ENCODE results near the gene BACH2.

Gene BACH2

DNA sequence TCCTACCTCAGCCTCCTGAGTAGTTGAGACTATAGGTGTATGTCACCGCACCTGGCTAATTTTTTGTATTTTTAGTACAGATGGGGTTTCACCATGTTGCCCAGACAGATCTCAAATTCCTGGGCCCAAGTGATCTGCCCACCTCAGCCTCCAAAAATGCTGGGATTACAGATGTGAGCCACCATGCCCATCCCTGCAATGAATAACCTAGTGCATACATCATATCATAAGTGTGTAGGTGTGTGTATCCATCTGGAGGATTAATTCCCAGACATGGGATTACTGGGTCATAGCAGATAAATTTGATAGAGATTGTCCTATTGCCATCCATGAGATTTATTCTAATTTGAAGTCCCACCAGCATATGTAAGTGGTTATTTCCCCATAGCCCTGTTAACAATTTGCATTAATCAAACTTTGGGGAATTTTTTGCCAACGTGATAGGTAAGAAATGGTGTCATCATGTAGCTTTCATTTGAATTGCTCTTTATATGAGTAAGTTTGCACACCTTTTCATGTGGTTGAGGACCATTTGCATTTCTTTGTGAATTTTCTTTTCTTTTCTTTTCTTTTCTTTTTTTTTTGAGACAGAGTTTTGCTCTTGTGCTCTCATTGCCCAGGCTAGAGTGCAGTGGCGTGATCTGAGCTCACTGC, 29.9 kb upstream of the BACH2 start:
- no peak overlapping the region for H2AK5ac ChIP-seq (ENCODE audit: low read length, severe bottlenecking)
- H4K8ac ChIP-seq (ENCODE audit: low read length) = no peak overlapping the region
- H3K79me1 ChIP-seq (replicated peaks; ENCODE audit: low read length, poor library complexity, severe bottlenecking) = no peaks in the 10 kb centered on the region
- no peaks in the 10 kb centered on the region for H3K4me1 ChIP-seq (ENCODE audit: control insufficient read depth, insufficient read depth, low read depth, low read length)
- H3K4ac ChIP-seq (ENCODE audit: low read depth in 1 of 2, low read length in 2 of 2) = no peak overlapping the region
- no peaks in the 10 kb centered on the region for H3K36me3 ChIP-seq (ENCODE audit: control insufficient read depth in 1 of 2, insufficient read depth in 2 of 2, low read depth in 1 of 2, low read length in 2 of 2)
- no peak for DNase-seq
- WGBS = 87% methylated on average over 2 of the region's 3 CpGs
- H3K9me3 ChIP-seq (ENCODE audit: control insufficient read depth, low read length) = no peaks in the 10 kb centered on the region
- no peak overlapping the region for H2BK12ac ChIP-seq (ENCODE audit: low read length in 2 of 2)
- no peak overlapping the region for H3K9ac ChIP-seq (ENCODE audit: low read length)
- H2BK5ac ChIP-seq (ENCODE audit: low read depth, low read length, poor library complexity, severe bottlenecking) = no peak overlapping the region
- H3K23ac ChIP-seq (ENCODE audit: low read length in 2 of 2) = no peak overlapping the region
- no peaks in the 10 kb centered on the region for H3K27me3 ChIP-seq (ENCODE audit: control insufficient read depth in 1 of 2, insufficient read depth in 1 of 2, low read length in 2 of 2)
- H2AFZ ChIP-seq (ENCODE audit: low read depth, low read length) = no peak overlapping the region
- no peak overlapping the region for H2BK120ac ChIP-seq (ENCODE audit: low read depth, low read length)
- no peak overlapping the region for H3K4me3 ChIP-seq (ENCODE audit: insufficient read depth in 1 of 2, low read depth in 1 of 2, low read length in 2 of 2)
- H3K18ac ChIP-seq (ENCODE audit: low read depth in 1 of 2, low read length in 2 of 2) = no peak overlapping the region
- no peak overlapping the region for H2BK15ac ChIP-seq (ENCODE audit: low read depth, poor library complexity, severe bottlenecking)
- no peak overlapping the region for H3K4me2 ChIP-seq (ENCODE audit: low read length, poor library complexity, severe bottlenecking)
- no peak overlapping the region for H3K14ac ChIP-seq (ENCODE audit: low read length in 2 of 2)
- H4K91ac ChIP-seq (ENCODE audit: low read length) = no peak overlapping the region
- H3K27ac ChIP-seq (ENCODE audit: low read length, poor library complexity, severe bottlenecking) = no peak overlapping the region

- no peak overlapping the region for H3K4me3 ChIP-seq (ENCODE audit: insufficient read depth in 1 of 2, low read depth in 1 of 2, low read length in 2 of 2)
- H4K8ac ChIP-seq (ENCODE audit: low read length) = no peak overlapping the region
- no peak overlapping the region for H3K23ac ChIP-seq (ENCODE audit: low read length in 2 of 2)
- DNase-seq = no peak
- H2BK120ac ChIP-seq (ENCODE audit: low read depth, low read length) = no peak overlapping the region
- no peaks in the 10 kb centered on the region for H3K9me3 ChIP-seq (ENCODE audit: control insufficient read depth, low read length)
- whole genome bisulfite sequencing = 96% methylated on average over 6 of the region's 6 CpGs
- H2BK5ac ChIP-seq (ENCODE audit: low read depth, low read length, poor library complexity, severe bottlenecking) = no peak overlapping the region
- no peak overlapping the region for H3K4me2 ChIP-seq (ENCODE audit: low read length, poor library complexity, severe bottlenecking)
- no peaks in the 10 kb centered on the region for H3K4me1 ChIP-seq (ENCODE audit: control insufficient read depth, insufficient read depth, low read depth, low read length)
- no peak overlapping the region for H3K4ac ChIP-seq (ENCODE audit: low read depth in 1 of 2, low read length in 2 of 2)
- no peaks in the 10 kb centered on the region for H3K36me3 ChIP-seq (ENCODE audit: control insufficient read depth in 1 of 2, insufficient read depth in 2 of 2, low read depth in 1 of 2, low read length in 2 of 2)
- H4K91ac ChIP-seq (ENCODE audit: low read length) = no peak overlapping the region
- H2BK15ac ChIP-seq (ENCODE audit: low read depth, poor library complexity, severe bottlenecking) = no peak overlapping the region
- H3K79me1 ChIP-seq (replicated peaks; ENCODE audit: low read length, poor library complexity, severe bottlenecking) = no peaks in the 10 kb centered on the region
- H3K18ac ChIP-seq (ENCODE audit: low read depth in 1 of 2, low read length in 2 of 2) = no peak overlapping the region
- H2BK12ac ChIP-seq (ENCODE audit: low read length in 2 of 2) = no peak overlapping the region
- H2AFZ ChIP-seq (ENCODE audit: low read depth, low read length) = no peak overlapping the region
- H3K14ac ChIP-seq (ENCODE audit: low read length in 2 of 2) = no peak overlapping the region
- no peak overlapping the region for H2AK5ac ChIP-seq (ENCODE audit: low read length, severe bottlenecking)
- no peak overlapping the region for H3K9ac ChIP-seq (ENCODE audit: low read length)
- no peaks in the 10 kb centered on the region for H3K27me3 ChIP-seq (ENCODE audit: control insufficient read depth in 1 of 2, insufficient read depth in 1 of 2, low read length in 2 of 2)
- no peak overlapping the region for H3K27ac ChIP-seq (ENCODE audit: low read length, poor library complexity, severe bottlenecking)
Observed at GRCh38 chr6:90323706-90324105, 27.1 kb upstream of the BACH2 start.

DNA sequence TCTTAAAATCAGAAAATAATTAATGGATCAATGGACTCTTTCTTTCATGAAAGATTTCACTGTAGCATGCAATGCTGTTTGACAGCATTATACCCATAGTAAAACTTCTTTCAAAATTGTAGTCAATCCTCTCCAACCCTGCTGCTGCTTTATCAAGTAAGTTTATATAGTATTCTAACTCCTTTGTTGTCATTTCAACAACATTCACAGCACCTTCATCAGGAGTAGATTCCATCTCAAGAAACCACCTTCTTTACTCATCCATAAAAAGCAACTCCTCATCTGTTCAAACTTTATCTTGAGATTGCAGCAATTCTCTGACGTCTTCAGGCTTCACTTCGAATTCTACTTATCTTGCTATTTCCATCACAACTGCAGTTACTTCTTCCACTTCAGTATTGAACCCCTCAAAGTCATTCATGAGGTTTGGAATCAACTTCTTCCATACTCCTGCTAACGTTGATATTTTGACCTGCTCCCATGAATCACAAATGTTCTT, 26.4 kb upstream of the BACH2 start:
- Histone ChIP-seq H3K9me3 (ENCODE audit: control insufficient read depth, low read length) (no peaks in the 10 kb centered on the region), H3K79me1 (replicated peaks; ENCODE audit: low read length, poor library complexity, severe bottlenecking) (no peaks in the 10 kb centered on the region), H3K23ac (ENCODE audit: low read length in 2 of 2) (no peak overlapping the region), H3K9ac (ENCODE audit: low read length) (no peak overlapping the region), H3K4me3 (ENCODE audit: insufficient read depth in 1 of 2, low read depth in 1 of 2, low read length in 2 of 2) (no peak overlapping the region), H2AFZ (ENCODE audit: low read depth, low read length) (no peak overlapping the region), H2BK15ac (ENCODE audit: low read depth, poor library complexity, severe bottlenecking) (no peak overlapping the region), H2BK5ac (ENCODE audit: low read depth, low read length, poor library complexity, severe bottlenecking) (no peak overlapping the region), H3K18ac (ENCODE audit: low read depth in 1 of 2, low read length in 2 of 2) (no peak overlapping the region), H3K4me1 (ENCODE audit: control insufficient read depth, insufficient read depth, low read depth, low read length) (no peaks in the 10 kb centered on the region), H2BK120ac (ENCODE audit: low read depth, low read length) (no peak overlapping the region), H3K14ac (ENCODE audit: low read length in 2 of 2) (no peak overlapping the region), H3K36me3 (ENCODE audit: control insufficient read depth in 1 of 2, insufficient read depth in 2 of 2, low read depth in 1 of 2, low read length in 2 of 2) (no peaks in the 10 kb centered on the region), H3K4ac (ENCODE audit: low read depth in 1 of 2, low read length in 2 of 2) (no peak overlapping the region), H4K91ac (ENCODE audit: low read length) (no peak overlapping the region), H3K27ac (ENCODE audit: low read length, poor library complexity, severe bottlenecking) (no peak overlapping the region), H3K27me3 (ENCODE audit: control insufficient read depth in 1 of 2, insufficient read depth in 1 of 2, low read length in 2 of 2) (no peaks in the 10 kb centered on the region), H2BK12ac (ENCODE audit: low read length in 2 of 2) (no peak overlapping the region), H4K8ac (ENCODE audit: low read length) (no peak overlapping the region), H2AK5ac (ENCODE audit: low read length, severe bottlenecking) (no peak overlapping the region), H3K4me2 (ENCODE audit: low read length, poor library complexity, severe bottlenecking) (no peak overlapping the region)
- 85% methylated on average over 3 of the region's 3 CpGs for WGBS
- no peak for DNase-seq

DNA sequence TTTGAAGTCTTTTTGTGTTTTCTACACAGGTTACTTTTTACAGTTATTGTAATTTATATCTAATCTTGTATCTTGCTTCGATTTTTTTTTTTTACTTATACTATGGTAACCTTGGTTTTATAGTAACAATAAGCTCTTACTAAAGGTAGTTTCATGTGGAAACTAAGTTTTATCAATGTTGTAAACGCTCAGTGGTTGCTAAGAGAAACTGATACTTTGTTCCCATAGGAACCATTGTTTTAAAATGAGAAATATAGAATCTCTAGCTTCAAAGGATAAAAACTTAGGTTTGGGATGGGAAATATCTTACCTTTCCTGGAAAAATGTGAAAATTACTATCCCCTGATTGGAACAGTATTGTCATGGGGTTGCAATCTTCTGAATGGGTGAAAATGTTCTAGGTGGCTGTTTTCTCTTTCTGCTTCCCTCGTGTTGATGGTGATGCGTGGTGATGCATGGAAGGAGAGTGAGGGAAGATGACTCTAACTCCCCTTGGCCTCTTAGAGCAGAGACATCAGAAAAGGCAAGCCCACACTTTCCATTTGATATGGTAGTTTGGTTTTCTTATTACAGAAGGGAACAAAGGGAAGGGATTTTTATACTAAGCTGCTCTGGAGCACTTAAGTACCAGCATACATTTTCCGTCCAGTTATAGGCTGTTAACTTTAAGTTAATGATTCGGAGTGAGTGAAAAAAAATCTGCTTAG, 23.5 kb upstream of the BACH2 start:
- H4K8ac ChIP-seq (ENCODE audit: low read length) = no peak overlapping the region
- H3K14ac ChIP-seq (ENCODE audit: low read length in 2 of 2) = no peak overlapping the region
- no peaks in the 10 kb centered on the region for H3K9me3 ChIP-seq (ENCODE audit: control insufficient read depth, low read length)
- H3K4me1 ChIP-seq (ENCODE audit: control insufficient read depth, insufficient read depth, low read depth, low read length) = no peaks in the 10 kb centered on the region
- H2BK120ac ChIP-seq (ENCODE audit: low read depth, low read length) = no peak overlapping the region
- no peak overlapping the region for H3K9ac ChIP-seq (ENCODE audit: low read length)
- no peak overlapping the region for H3K4ac ChIP-seq (ENCODE audit: low read depth in 1 of 2, low read length in 2 of 2)
- H3K23ac ChIP-seq (ENCODE audit: low read length in 2 of 2) = no peak overlapping the region
- no peak for DNase-seq
- no peak overlapping the region for H2BK12ac ChIP-seq (ENCODE audit: low read length in 2 of 2)
- no peak overlapping the region for H4K91ac ChIP-seq (ENCODE audit: low read length)
- no peak overlapping the region for H2BK5ac ChIP-seq (ENCODE audit: low read depth, low read length, poor library complexity, severe bottlenecking)
- peak overlapping the region in 1 of 2 experiments; percentile 34 for H3K18ac ChIP-seq (ENCODE audit: low read depth in 1 of 2, low read length in 2 of 2)
- H2BK15ac ChIP-seq (ENCODE audit: low read depth, poor library complexity, severe bottlenecking) = no peak overlapping the region
- 98% methylated on average over 2 of the region's 6 CpGs for WGBS
- H2AFZ ChIP-seq (ENCODE audit: low read depth, low read length) = no peak overlapping the region
- H3K4me3 ChIP-seq (ENCODE audit: insufficient read depth in 1 of 2, low read depth in 1 of 2, low read length in 2 of 2) = no peak overlapping the region
- no peaks in the 10 kb centered on the region for H3K36me3 ChIP-seq (ENCODE audit: control insufficient read depth in 1 of 2, insufficient read depth in 2 of 2, low read depth in 1 of 2, low read length in 2 of 2)
- H3K27ac ChIP-seq (ENCODE audit: low read length, poor library complexity, severe bottlenecking) = no peak overlapping the region
- no peaks in the 10 kb centered on the region for H3K79me1 ChIP-seq (replicated peaks; ENCODE audit: low read length, poor library complexity, severe bottlenecking)
- H3K4me2 ChIP-seq (ENCODE audit: low read length, poor library complexity, severe bottlenecking) = no peak overlapping the region
- no peaks in the 10 kb centered on the region for H3K27me3 ChIP-seq (ENCODE audit: control insufficient read depth in 1 of 2, insufficient read depth in 1 of 2, low read length in 2 of 2)
- no peak overlapping the region for H2AK5ac ChIP-seq (ENCODE audit: low read length, severe bottlenecking)
